Measurements from ENCODE around the gene HELT.

- TF ChIP-seq POLR2AphosphoS5 (IDR thresholded peaks at IDR 0.05; ENCODE audit: insufficient read depth in 1 of 2, low read depth in 1 of 2) (no peak), CTCF (IDR thresholded peaks at IDR 0.05) (no peak)
These were observed 30.7 kb upstream of the HELT start for GRCh38 chr4:184987493-184988031.

All from vagina (tissue), 2 donors.